SU-DHL-6 (cell line): Measurements from ENCODE around the gene CDH11.

Experiments used
- H2AFZ ChIP-seq: fragments of 200-600 bp; sonication (generic); 2 replicates; pipeline ENCODE4 v1.6.1; 2014; ENCODE audit warnings: low read depth, mild to moderate bottlenecking, moderate library complexity, mixed read lengths, antibody characterized with exemption, low read length; ENCODE audit not compliant: severe bottlenecking
- H3F3A ChIP-seq: fragments of 200-600 bp; shearing (Covaris generic); 2 replicates; pipeline ENCODE4 v1.6.0; 2016; ENCODE audit warnings: antibody characterized with exemption, mild to moderate bottlenecking; ENCODE audit not compliant: insufficient read depth
- H3K27ac ChIP-seq: fragments of 200-600 bp; sonication (generic); 2 replicates; pipeline ENCODE4 v1.5.1; 2016; ENCODE audit warnings: low read depth, mild to moderate bottlenecking, low read length, moderate library complexity, mixed read lengths
- H3K27me3 ChIP-seq: fragments of 200-600 bp; sonication (generic), shearing (Covaris generic); 2 replicates; pipeline ENCODE4 v1.6.0; 2014; ENCODE audit warnings: mild to moderate bottlenecking, low read length
- H3K36me3 ChIP-seq: fragments of 200-600 bp; sonication (generic); 2 replicates; pipeline ENCODE4 v1.6.1; 2014; ENCODE audit warnings: mild to moderate bottlenecking, low read length, mixed read lengths
- H3K4me2 ChIP-seq: fragments of 300-600, 200-600 bp; shearing (Covaris generic), sonication (generic); 2 replicates; pipeline ENCODE4 v1.6.0; 2014; ENCODE audit warnings: low read length, low read depth, mild to moderate bottlenecking; ENCODE audit not compliant: poor library complexity, severe bottlenecking
- H3K4me3 ChIP-seq: fragments of 200-600 bp; sonication (generic); 2 replicates; pipeline ENCODE4 v1.5.1; 2014; ENCODE audit warnings: antibody characterized with exemption, low read length, mild to moderate bottlenecking, mixed read lengths; ENCODE audit not compliant: insufficient read depth, poor library complexity, severe bottlenecking
- H3K79me2 ChIP-seq: fragments of 200-600 bp; sonication (generic); 2 replicates; pipeline ENCODE4 v1.6.1; 2014; ENCODE audit warnings: mild to moderate bottlenecking, low read length, moderate library complexity; ENCODE audit not compliant: insufficient read depth
- H3K9ac ChIP-seq: fragments of 200-600 bp; sonication (generic); 2 replicates; pipeline ENCODE4 v1.7.0; 2014; ENCODE audit warnings: mild to moderate bottlenecking, low read length
- H3K9me2 ChIP-seq: fragments of 200-600 bp; sonication (generic); replicated peaks from 2 replicates; pipeline ENCODE4 v1.6.1; 2014; ENCODE audit warnings: low read length; ENCODE audit not compliant: insufficient read depth
- H3K9me3 ChIP-seq: fragments of 200-600 bp; sonication (generic); 2 replicates; pipeline ENCODE4 v1.6.1; 2014; ENCODE audit warnings: low read length, mixed read lengths; ENCODE audit not compliant: insufficient read depth
- H4K20me1 ChIP-seq: fragments of 200-600 bp; sonication (generic); 2 replicates; pipeline ENCODE4 v1.6.1; 2014; ENCODE audit warnings: low read depth, mild to moderate bottlenecking, antibody characterized with exemption, low read length, moderate library complexity, mixed read lengths
- CTCF ChIP-seq: fragments of 200-600 bp; sonication (generic); IDR thresholded peaks from one replicate; pipeline ENCODE4 v1.5.1; 2017; ENCODE audit warnings: antibody characterized with exemption, mild to moderate bottlenecking, low read length, moderate library complexity; ENCODE audit not compliant: insufficient read depth, poor library complexity, severe bottlenecking
- EZH2phosphoT487 ChIP-seq: fragments of 200-600 bp; sonication (generic), shearing (Covaris generic); conservative IDR thresholded peaks from 2 replicates; pipeline ENCODE4 v1.6.1; 2018; ENCODE audit warnings: mild to moderate bottlenecking, antibody characterized with exemption, low read length, moderate library complexity, mixed read lengths

Gene CDH11

GRCh38 chr16:64974381-64974780 is 147.5 kb downstream of the CDH11 start:
- no peak overlapping the region for H3K4me3 ChIP-seq
- H3F3A ChIP-seq, result no peaks in the 10 kb centered on the region
- H3K79me2 ChIP-seq, result no peaks in the 10 kb centered on the region

GRCh38 chr16:64973171-64973570 is 148.7 kb downstream of the CDH11 start:
- TF ChIP-seq CTCF (no peak), EZH2phosphoT487 (no peak)

More at GRCh38 chr16:64974381-64974780, 147.5 kb downstream of the CDH11 start:
- Histone ChIP-seq H3K9me2 (no peaks in the 10 kb centered on the region), H3K9ac (no peak overlapping the region), H3K27me3 (no peaks in the 10 kb centered on the region), H3K9me3 (no peaks in the 10 kb centered on the region), H3K27ac (no peak overlapping the region), H2AFZ (no peak overlapping the region), H3K4me2 (no peak overlapping the region), H3K36me3 (no peaks in the 10 kb centered on the region), H4K20me1 (no peaks in the 10 kb centered on the region)
- TF ChIP-seq CTCF (no peak), EZH2phosphoT487 (no peak)

GRCh38 chr16:64971171-64971570 is 150.7 kb downstream of the CDH11 start:
- Histone ChIP-seq H3K9me3 (no peaks in the 10 kb centered on the region), H3K9ac (no peak overlapping the region), H3K36me3 (no peaks in the 10 kb centered on the region), H3K27ac (no peak overlapping the region), H2AFZ (no peak overlapping the region), H3K79me2 (no peaks in the 10 kb centered on the region), H3K4me3 (no peak overlapping the region), H3K4me2 (no peak overlapping the region), H3K9me2 (no peaks in the 10 kb centered on the region), H3K27me3 (no peaks in the 10 kb centered on the region), H4K20me1 (no peaks in the 10 kb centered on the region), H3F3A (no peaks in the 10 kb centered on the region)
- TF ChIP-seq EZH2phosphoT487, result no peak
- TF ChIP-seq CTCF, result no peak

More at GRCh38 chr16:64973171-64973570, 148.7 kb downstream of the CDH11 start:
- no peaks in the 10 kb centered on the region for H3K9me3 ChIP-seq
- no peaks in the 10 kb centered on the region for H3K36me3 ChIP-seq
- no peaks in the 10 kb centered on the region for H3F3A ChIP-seq
- no peaks in the 10 kb centered on the region for H3K9me2 ChIP-seq
- no peaks in the 10 kb centered on the region for H3K27me3 ChIP-seq
- no peak overlapping the region for H2AFZ ChIP-seq
- H4K20me1 ChIP-seq, result no peaks in the 10 kb centered on the region
- H3K27ac ChIP-seq, result no peak overlapping the region
- no peak overlapping the region for H3K4me2 ChIP-seq
- H3K9ac ChIP-seq, result no peak overlapping the region
- no peaks in the 10 kb centered on the region for H3K79me2 ChIP-seq
- no peak overlapping the region for H3K4me3 ChIP-seq
